T-helper 1 cell treated with Interleukin-12 subunit alpha and Interleukin-12 subunit beta and Interleukin-4 antibody, amounts not matched to agents 30 μg/mL and 1 μg/mL, for 36 hours (primary cell): Measurements from ENCODE around the gene PCGF3.
"Not testable (repeated sequence)": the region's sequence is repeated elsewhere in the genome, so short reads cannot be mapped to it uniquely, and the experiment has no call there.

Experiments
- H3K27ac Mint-ChIP-seq: one replicate; pipeline ENCODE4 v1.8.0; 2021; ENCODE audit warnings: mild to moderate bottlenecking, mixed read lengths
- H3K27me3 Mint-ChIP-seq: one replicate; pipeline ENCODE4 v1.8.0; 2021; ENCODE audit warnings: low read depth, mixed read lengths
- H3K36me3 Mint-ChIP-seq: one replicate; pipeline ENCODE4 v1.8.0; 2021; ENCODE audit warnings: low read depth, mixed read lengths
- H3K4me1 Mint-ChIP-seq: one replicate; pipeline ENCODE4 v1.8.0; 2021; ENCODE audit warnings: low read depth, mixed read lengths
- H3K4me3 Mint-ChIP-seq: one replicate; pipeline ENCODE4 v1.8.0; 2021; ENCODE audit warnings: mild to moderate bottlenecking, moderate library complexity, mixed read lengths
- H3K9me3 Mint-ChIP-seq: one replicate; pipeline ENCODE4 v1.8.0; 2021; ENCODE audit warnings: mixed read lengths

Gene PCGF3

GRCh38 chr4:768995-769394, 63.4 kb downstream of the PCGF3 start:
- Mint-ChIP-seq H3K27ac (no peak overlapping the region), H3K9me3 (no peaks in the 10 kb centered on the region), H3K4me1 (peaks cover 7% of the 10 kb centered on the region), H3K4me3 (no peak overlapping the region), H3K27me3 (no peaks in the 10 kb centered on the region), H3K36me3 (peaks cover 22% of the 10 kb centered on the region)

GRCh38 chr4:769511-769910, 63.9 kb downstream of the PCGF3 start:
- Mint-ChIP-seq H3K27me3 (no peaks in the 10 kb centered on the region), H3K4me3 (no peak overlapping the region), H3K4me1 (peaks cover 10% of the 10 kb centered on the region), H3K9me3 (no peaks in the 10 kb centered on the region), H3K36me3 (peaks cover 27% of the 10 kb centered on the region), H3K27ac (no peak overlapping the region)

- Mint-ChIP-seq H3K4me3 (no peak overlapping the region), H3K9me3 (no peaks in the 10 kb centered on the region), H3K27me3 (no peaks in the 10 kb centered on the region), H3K27ac (no peak overlapping the region), H3K4me1 (peaks cover 9% of the 10 kb centered on the region), H3K36me3 (peaks cover 28% of the 10 kb centered on the region)
These were observed 64.4 kb downstream of the PCGF3 start for GRCh38 chr4:770022-770421.

DNA sequence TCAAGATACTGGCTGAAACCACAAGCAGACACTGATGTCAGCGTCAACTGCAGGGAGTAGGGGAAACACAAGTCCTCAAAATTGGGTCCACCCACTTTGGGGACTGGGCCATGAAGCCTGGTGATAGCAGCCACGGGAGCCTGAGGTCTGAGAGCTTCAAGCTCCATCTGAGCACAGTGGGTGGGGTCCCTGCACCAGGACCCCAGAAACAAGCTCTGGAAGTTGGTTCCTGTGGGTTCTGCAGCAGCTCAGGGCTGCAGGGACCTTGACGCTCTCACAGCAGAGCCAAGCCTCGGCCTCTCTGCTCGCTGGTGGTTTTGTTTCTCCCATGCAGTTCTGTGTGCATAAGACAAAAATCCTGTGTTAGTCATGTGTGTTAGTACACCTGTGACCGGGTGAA, 65.8 kb downstream of the PCGF3 start:
- no peak overlapping the region for H3K27ac Mint-ChIP-seq
- H3K27me3 Mint-ChIP-seq: no peaks in the 10 kb centered on the region
- H3K4me3 Mint-ChIP-seq: no peak overlapping the region
- H3K4me1 Mint-ChIP-seq: peaks cover 13% of the 10 kb centered on the region
- H3K36me3 Mint-ChIP-seq: peaks cover 35% of the 10 kb centered on the region
- no peaks in the 10 kb centered on the region for H3K9me3 Mint-ChIP-seq

DNA sequence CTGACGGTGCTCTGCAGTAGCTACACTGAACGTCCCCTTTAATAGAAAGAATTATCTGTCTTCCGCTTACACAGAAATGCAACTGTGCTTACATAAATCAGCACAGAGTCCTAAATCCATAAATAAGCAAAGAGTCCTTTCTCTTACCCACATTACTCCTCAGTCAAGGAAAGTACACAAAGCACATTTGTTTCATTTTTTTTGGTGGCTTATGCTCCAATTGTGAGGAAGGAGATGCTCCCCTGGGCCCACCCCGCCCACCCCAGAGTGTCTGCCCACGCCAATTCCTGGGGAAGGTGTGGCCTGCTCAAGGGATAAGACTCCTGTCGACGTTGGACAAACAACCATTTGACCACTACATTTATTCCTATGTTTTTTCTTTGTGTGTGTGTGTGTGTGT, 66.5 kb downstream of the PCGF3 start:
- Mint-ChIP-seq H3K4me3 (no peak overlapping the region), H3K36me3 (peaks cover 37% of the 10 kb centered on the region), H3K27me3 (no peaks in the 10 kb centered on the region), H3K9me3 (no peaks in the 10 kb centered on the region), H3K4me1 (peaks cover 18% of the 10 kb centered on the region), H3K27ac (no peak overlapping the region)

- no peaks in the 10 kb centered on the region for H3K9me3 Mint-ChIP-seq
- H3K27ac Mint-ChIP-seq: no peak overlapping the region
- no peak overlapping the region for H3K4me3 Mint-ChIP-seq
- H3K27me3 Mint-ChIP-seq: no peaks in the 10 kb centered on the region
- H3K4me1 Mint-ChIP-seq: peaks cover 21% of the 10 kb centered on the region
- peaks cover 42% of the 10 kb centered on the region for H3K36me3 Mint-ChIP-seq
These were observed 67.1 kb downstream of the PCGF3 start for GRCh38 chr4:772776-773175.

DNA sequence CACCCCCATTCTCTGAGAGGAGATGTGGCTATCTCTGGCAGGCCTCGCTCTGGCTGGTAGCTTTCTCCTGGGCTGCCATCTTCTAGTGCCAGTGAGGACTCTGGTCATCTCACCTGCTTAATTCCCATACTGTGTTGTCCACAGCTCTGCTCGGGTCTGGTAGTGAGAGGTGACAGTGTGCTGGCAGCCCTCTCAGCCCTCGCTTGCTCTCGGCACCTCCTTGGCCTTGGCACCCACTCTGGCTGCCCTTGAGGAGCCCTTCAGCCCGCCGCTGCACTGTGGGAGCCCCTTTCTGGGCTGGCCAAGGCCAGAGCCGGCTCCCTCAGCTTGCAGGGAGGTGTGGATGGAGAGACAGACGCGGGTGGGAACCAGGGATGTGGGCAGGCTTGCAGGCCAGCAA, 67.6 kb downstream of the PCGF3 start:
- no peaks in the 10 kb centered on the region for H3K27me3 Mint-ChIP-seq
- H3K36me3 Mint-ChIP-seq: peaks cover 47% of the 10 kb centered on the region
- H3K27ac Mint-ChIP-seq: no peak overlapping the region
- no peak overlapping the region for H3K4me3 Mint-ChIP-seq
- H3K4me1 Mint-ChIP-seq: peaks cover 25% of the 10 kb centered on the region
- no peaks in the 10 kb centered on the region for H3K9me3 Mint-ChIP-seq

DNA sequence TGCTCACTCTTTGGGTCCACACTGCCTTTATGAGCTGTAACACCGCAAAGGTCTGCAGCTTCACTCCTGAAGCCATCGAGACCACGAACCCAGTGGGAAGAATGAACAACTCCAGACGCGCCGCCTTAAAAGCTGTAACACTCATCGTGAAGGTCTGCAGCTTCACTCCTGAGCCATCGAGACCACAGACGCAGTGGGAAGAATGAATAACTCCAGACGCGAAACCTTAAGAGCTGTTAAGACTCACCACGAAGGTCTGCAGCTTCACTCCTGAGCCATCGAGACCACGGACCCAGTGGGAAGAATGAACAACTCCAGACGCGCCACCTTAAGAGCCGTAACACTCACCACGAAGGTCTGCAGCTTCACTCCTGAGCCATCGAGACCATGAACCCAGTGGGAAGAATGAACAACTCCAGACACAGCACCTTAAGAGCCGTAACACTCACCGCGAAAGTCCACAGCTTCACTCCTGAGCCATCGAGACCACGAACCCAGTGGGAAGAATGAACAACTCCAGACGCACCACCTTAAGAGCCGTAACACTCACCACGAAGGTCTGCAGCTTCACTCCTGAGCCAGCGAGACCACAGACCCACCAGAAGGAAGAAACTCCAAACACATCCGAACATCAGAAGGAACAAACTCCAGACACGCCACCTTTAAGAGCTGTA, 68.9 kb downstream of the PCGF3 start:
- Mint-ChIP-seq H3K27ac (peak overlapping the region; percentile 31), H3K4me1 (peaks cover 29% of the 10 kb centered on the region), H3K36me3 (peaks cover 48% of the 10 kb centered on the region)
- not testable (repeated sequence) for H3K9me3 Mint-ChIP-seq, H3K27me3 Mint-ChIP-seq, H3K4me3 Mint-ChIP-seq

DNA sequence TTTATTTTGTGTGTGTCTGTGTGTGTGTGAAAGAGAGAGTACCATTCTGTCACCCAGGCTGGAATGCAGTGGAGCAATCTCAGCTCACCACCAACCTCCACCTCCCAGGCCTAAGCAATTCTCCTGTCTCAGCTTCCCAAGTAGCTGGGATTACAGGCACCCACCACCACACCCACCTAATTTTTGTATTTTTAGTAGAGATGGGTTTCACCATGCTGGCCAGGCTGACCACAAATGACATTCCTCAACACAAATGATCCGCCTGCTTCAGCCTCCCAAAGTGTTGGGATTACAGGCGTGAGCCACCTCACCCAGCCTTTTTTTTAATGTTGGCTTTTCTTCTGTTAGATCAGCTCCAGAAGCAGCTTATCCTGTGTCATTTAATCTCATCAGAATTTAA, 69.9 kb downstream of the PCGF3 start:
- H3K36me3 Mint-ChIP-seq: peaks cover 48% of the 10 kb centered on the region
- not testable (repeated sequence) for H3K4me3 Mint-ChIP-seq, H3K27ac Mint-ChIP-seq, H3K9me3 Mint-ChIP-seq, H3K27me3 Mint-ChIP-seq
- H3K4me1 Mint-ChIP-seq: peaks cover 35% of the 10 kb centered on the region

DNA sequence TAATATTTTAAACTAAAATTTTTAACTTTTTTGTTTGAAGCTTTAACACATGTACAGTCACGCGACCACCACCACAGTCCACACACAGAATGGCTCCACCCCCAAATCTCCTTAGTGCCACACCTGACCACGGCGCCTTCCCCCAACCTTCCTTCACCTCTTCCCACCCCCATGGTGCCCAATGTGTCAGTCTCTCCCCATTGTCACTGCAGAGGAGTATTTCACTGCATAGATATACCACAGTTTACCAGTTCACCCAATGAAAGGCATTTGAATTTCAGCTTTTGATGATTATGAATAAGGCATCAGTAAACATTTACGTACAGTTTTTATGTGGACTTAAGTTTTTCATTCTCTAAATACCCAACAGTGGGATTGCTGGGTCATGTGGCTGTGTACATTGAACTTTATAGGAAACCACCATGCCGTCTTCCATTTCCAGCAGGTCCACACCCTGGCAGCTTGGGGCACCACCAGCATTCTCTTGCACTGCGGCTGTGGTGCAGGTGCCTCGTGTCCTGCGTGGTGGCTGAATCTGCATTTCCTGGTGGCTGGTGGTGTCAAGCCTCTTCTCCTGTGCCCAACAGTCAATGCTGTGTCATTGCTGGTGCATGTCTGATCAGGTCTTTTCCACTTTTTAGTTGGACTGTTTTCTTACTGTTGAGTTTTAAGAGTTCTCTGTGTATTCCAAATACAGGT, 71.3 kb downstream of the PCGF3 start:
- H3K4me3 Mint-ChIP-seq: no peak overlapping the region
- peaks cover 38% of the 10 kb centered on the region for H3K4me1 Mint-ChIP-seq
- no peaks in the 10 kb centered on the region for H3K9me3 Mint-ChIP-seq
- H3K36me3 Mint-ChIP-seq: peaks cover 50% of the 10 kb centered on the region
- H3K27me3 Mint-ChIP-seq: no peaks in the 10 kb centered on the region
- peak overlapping the region; percentile 20 for H3K27ac Mint-ChIP-seq

GRCh38 chr4:777520-778262, 72.1 kb downstream of the PCGF3 start:
- Mint-ChIP-seq H3K36me3 (peaks cover 52% of the 10 kb centered on the region), H3K27ac (peak overlapping the region; percentile 20), H3K9me3 (no peaks in the 10 kb centered on the region), H3K4me3 (no peak overlapping the region), H3K27me3 (no peaks in the 10 kb centered on the region), H3K4me1 (peaks cover 46% of the 10 kb centered on the region)

DNA sequence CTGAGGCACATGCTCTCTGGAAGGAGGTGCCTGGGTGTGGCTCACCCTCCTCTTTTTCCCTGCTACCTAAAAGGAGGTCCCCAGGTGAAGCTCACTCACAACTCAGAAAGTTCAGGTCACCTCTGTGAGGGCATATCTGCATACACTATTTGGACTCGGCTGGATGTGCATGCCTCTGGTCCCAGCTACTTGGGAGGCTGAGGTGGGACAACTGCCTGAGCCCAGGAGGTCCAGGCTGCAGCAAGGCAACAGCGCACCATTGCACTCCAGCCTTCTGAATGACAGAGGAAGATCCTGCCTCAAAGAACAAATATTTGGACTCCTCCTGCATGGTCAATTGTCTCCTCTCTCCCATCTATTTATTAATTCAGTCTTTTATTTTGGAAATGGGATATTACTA, 73.9 kb downstream of the PCGF3 start:
- Mint-ChIP-seq H3K9me3 (no peaks in the 10 kb centered on the region), H3K4me3 (peak overlapping the region; percentile 85), H3K27ac (peak overlapping the region; percentile 78), H3K36me3 (peaks cover 46% of the 10 kb centered on the region), H3K4me1 (peaks cover 43% of the 10 kb centered on the region), H3K27me3 (peaks cover 9% of the 10 kb centered on the region)

- H3K27ac Mint-ChIP-seq: peak overlapping the region; percentile 78
- not testable (repeated sequence) for H3K9me3 Mint-ChIP-seq
- peaks cover 16% of the 10 kb centered on the region for H3K27me3 Mint-ChIP-seq
- peaks cover 45% of the 10 kb centered on the region for H3K4me1 Mint-ChIP-seq
- peak overlapping the region; percentile 85 for H3K4me3 Mint-ChIP-seq
- H3K36me3 Mint-ChIP-seq: peaks cover 41% of the 10 kb centered on the region
These were observed 74.6 kb downstream of the PCGF3 start for GRCh38 chr4:780255-780654.

DNA sequence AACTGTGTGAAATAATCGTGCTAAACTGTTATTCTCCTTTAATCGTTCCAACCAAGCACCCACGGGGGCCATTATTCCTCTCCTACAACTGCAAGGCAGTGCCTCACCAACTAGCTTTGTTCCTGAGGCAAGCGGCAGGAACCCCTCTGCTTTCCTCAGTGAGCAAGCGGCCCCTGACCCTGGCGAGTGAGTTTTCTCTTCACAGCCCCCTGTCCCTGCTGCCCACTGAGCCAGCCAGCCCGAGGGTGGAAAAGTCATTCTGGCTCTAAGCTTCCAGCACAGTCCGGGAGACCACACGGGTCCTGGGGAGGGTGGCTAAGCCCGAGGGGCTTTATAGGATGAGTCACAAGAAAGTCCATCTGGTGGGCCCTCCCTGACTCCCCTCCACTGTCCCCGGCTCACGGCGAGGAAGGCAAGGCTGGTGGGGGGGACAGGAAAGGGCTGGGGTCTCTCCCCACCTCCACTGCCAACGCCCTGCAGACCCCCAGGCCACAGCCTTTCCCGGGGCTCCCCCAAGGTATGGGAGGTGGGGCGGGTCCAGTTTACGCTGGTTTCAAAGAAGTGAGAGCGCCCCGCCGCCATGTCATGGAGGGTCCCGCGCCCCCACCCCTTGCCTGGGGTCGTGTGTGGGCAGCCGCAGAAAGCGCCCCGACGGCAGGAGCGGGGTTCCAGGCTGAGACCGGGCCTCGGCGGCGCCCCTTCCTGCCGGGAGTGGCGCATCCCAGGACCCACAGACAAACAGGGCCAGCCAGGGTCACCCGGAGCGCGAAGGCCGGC, 75.3 kb downstream of the PCGF3 start:
- H3K4me1 Mint-ChIP-seq: peaks cover 45% of the 10 kb centered on the region
- H3K4me3 Mint-ChIP-seq: peak overlapping the region; percentile 85
- peak overlapping the region; percentile 80 for H3K27ac Mint-ChIP-seq
- peaks cover 23% of the 10 kb centered on the region for H3K27me3 Mint-ChIP-seq
- H3K36me3 Mint-ChIP-seq: peaks cover 40% of the 10 kb centered on the region
- no peaks in the 10 kb centered on the region for H3K9me3 Mint-ChIP-seq
